Measurements from ENCODE around the gene MTA3. TPM values are rescaled to one million over a fixed set of nuclear protein-coding genes. Genes with fewer than 3 reads are reported as not detected.
"Not testable (repeated sequence)": the region's sequence is repeated elsewhere in the genome, so short reads cannot be mapped to it uniquely, and the experiment has no call there.

The MTA3 gene
- polyA plus RNA-seq, 3 donors from 2014 or later: 3.8 to 7.5 (median 7.0) TPM

DNA sequence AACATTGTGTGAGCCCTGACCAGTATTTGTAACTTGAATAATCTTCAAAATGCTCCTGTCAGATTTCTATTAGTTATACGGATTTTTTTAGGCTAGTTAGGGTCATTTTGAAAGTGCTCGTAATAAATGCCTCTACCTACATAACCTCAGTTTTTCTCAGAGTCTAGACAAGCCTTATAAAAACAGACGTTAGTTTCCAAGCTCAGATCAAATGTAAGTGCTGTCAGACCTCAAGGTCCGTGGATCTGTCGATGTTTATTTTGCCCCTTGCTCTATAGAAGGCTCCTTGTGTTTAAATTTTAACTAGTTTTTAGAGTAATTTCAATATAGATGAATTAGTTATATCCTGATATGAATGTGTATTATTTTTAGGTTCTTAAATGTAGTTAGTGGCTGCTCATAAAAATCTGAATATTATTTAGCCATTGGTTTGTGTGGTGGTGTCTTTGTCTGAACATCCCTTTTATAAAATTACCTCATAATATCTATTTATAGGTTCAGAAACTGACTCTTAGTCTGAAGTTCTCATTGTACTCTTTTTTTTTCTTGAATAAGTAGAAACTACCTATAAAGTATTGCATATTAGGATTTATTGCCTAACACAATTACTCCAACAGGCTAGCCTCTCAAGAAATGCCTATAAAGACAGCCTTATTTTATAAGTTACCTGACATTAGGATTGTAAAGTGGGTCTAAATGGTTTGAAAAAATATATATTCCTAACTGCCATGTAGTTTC, 71.1 kb downstream of the MTA3 start:
- no peaks in the 10 kb centered on the region for H3K9me3 Mint-ChIP-seq
- peaks cover under 1 to 5% (median 3%) of the 10 kb centered on the region in 3 donors for H3K36me3 Mint-ChIP-seq
- H3K4me1 Mint-ChIP-seq: no peaks in the 10 kb centered on the region
- no peak overlapping the region for H3K27ac Mint-ChIP-seq
- H3K4me3 Mint-ChIP-seq: no peak overlapping the region
- peaks cover 0 to 2% (median 0%) of the 10 kb centered on the region in 3 donors for H3K27me3 Mint-ChIP-seq (ENCODE audit: low read depth in 3 of 3)
- no peak for DNase-seq

DNA sequence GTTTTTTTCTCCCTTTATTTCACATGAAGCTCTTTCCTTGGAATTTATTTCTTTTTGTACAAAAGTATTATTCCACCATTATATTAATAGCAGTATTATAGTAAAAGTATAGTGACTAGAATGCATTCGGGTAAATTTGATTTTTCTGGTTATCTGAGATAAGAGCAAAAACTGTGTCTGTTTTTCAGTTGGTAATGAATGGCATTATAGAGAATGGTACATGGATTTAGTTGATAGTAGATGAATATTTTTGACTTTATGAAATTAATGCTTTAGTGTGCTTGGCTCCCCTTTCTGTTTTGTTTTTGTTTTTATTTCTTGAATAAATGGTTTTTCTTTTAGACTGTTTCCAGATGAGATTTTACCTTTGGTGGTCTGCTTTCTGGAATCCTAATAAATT, 71.8 kb downstream of the MTA3 start:
- no peak for DNase-seq
- no peaks in the 10 kb centered on the region for H3K9me3 Mint-ChIP-seq

DNA sequence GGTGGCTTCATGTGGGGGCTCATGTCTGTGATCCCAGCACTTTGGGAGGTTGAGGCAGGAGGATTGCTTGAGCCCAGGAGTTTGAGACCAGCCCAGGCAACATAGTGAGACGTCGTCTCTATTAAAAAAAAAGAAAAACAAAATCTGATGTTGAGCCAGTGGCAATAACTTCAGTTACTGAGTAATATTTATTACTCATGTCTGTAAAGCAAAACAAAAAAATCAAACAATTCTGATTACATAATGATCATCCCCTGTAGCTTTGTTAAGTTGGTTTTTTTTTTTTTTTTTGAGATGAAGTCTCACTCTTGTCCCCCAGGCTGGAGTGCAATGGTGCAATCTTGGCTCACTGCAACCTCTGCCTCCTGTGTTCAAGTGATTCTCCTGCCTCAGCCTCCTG, 73.9 kb downstream of the MTA3 start:
- H3K27ac Mint-ChIP-seq; H3K4me3 Mint-ChIP-seq; H3K9me3 Mint-ChIP-seq; DNase-seq; H3K4me1 Mint-ChIP-seq; H3K27me3 Mint-ChIP-seq (ENCODE audit: low read depth in 3 of 3): not testable (repeated sequence)
- peaks cover 15 to 18% (median 18%) of the 10 kb centered on the region in 3 donors for H3K36me3 Mint-ChIP-seq

More for the DNA sequence above, 71.8 kb downstream of the MTA3 start:
- Mint-ChIP-seq H3K36me3 (peaks cover 4 to 9% (median 8%) of the 10 kb centered on the region in 3 donors), H3K4me3 (no peak overlapping the region), H3K4me1 (no peaks in the 10 kb centered on the region), H3K27ac (no peak overlapping the region), H3K27me3 (ENCODE audit: low read depth in 3 of 3) (peaks cover 0 to 2% (median 0%) of the 10 kb centered on the region in 3 donors)

DNA sequence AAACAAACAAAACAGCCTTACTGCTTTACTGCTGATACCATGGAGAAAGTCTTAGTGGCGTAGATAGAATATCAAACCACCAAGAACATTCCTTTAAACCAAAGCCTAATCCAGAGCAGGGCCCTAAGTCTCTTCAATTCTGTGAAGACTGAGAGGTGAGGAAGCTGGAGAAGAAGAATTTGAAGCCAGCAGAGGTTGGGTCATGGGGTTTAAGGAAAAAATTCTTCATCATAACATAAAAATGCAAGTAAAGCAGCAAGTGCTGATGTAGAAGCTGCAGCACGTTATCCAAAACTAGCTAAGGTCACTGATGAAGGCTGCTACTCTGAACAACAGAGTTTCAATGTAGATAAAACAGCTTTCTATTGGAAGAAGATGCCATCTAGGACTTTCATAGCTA, 77.1 kb downstream of the MTA3 start:
- no peaks in the 10 kb centered on the region for H3K27me3 Mint-ChIP-seq (ENCODE audit: low read depth in 3 of 3)
- peaks cover 15 to 18% (median 18%) of the 10 kb centered on the region in 3 donors for H3K36me3 Mint-ChIP-seq
- H3K27ac Mint-ChIP-seq: no peak overlapping the region
- no peak for DNase-seq
- peaks cover 0 to 8% of the 10 kb centered on the region in 2 donors for H3K4me1 Mint-ChIP-seq
- no peaks in the 10 kb centered on the region for H3K9me3 Mint-ChIP-seq
- no peak overlapping the region for H3K4me3 Mint-ChIP-seq

DNA sequence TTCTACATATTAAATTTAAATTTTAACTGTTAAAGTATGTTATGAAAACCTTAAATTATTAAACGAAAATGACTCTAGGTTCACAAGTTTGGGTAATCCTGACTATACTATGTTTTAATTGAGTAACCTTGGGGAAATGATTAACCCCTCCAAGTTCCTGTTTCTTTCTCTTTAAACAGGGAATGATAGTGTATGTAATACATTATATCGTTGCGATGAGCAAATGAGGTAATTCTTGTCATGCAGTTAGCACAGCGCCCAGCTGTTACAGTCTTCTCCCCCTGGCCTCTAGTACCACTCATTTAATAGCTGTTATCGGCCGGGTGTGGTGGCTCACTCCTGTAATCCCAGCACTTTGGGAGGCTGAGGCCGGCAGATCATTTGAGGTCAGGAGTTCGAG, 80.4 kb downstream of the MTA3 start:
- no peak for DNase-seq
- Mint-ChIP-seq H3K4me1 (peaks cover 6 to 15% of the 10 kb centered on the region in 2 donors), H3K9me3 (no peaks in the 10 kb centered on the region), H3K27ac (no peak overlapping the region), H3K27me3 (ENCODE audit: low read depth in 3 of 3) (no peaks in the 10 kb centered on the region), H3K36me3 (peaks cover 14 to 18% (median 15%) of the 10 kb centered on the region in 3 donors), H3K4me3 (no peak overlapping the region)

DNA sequence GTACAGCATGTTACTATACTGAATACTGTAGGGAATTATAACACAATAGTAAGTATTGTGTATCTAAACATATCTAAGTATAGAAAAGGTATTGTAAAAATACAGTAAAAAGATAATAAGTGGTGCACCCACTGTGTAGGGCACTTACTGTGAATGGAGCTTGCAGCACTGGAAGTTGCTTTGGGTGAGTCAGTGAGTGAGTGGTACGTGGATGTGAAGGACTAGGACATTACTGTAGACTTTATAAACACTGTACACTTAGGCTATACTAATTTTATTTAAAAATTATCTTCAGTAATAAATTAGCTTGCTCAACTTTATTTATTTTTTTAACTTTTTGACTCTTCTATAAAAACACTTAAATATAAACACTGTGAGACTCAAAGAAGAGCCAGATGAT, 82.6 kb downstream of the MTA3 start:
- H3K4me1 Mint-ChIP-seq: peaks cover 6 to 15% of the 10 kb centered on the region in 2 donors
- H3K4me3 Mint-ChIP-seq: no peak overlapping the region
- no peaks in the 10 kb centered on the region for H3K27me3 Mint-ChIP-seq (ENCODE audit: low read depth in 3 of 3)
- peaks cover 6 to 9% (median 7%) of the 10 kb centered on the region in 3 donors for H3K36me3 Mint-ChIP-seq
- H3K9me3 Mint-ChIP-seq: no peaks in the 10 kb centered on the region
- no peak overlapping the region for H3K27ac Mint-ChIP-seq
- no peak for DNase-seq

DNA sequence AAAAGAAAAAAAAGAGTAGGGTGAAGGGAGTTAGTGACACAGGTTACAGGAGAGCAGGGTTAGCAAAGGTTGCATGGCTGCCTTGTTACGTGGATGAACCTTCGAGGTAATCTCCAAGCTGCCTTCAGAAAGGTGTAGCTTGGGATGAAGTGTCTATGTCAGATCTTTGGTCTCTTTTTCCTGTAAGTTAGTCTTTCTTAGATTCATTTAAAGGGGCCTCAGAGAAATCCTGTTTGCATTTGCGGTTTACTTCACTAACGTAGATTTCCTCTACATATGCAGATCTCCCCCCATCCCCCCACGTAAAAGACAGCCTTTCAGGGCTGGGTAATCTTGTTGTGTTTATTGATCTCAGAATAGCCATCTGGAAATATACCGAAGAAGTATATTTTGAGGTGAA, 83.7 kb downstream of the MTA3 start:
- Mint-ChIP-seq H3K36me3 (peaks cover 0 to 3% (median 0%) of the 10 kb centered on the region in 3 donors), H3K27ac (peak overlapping the region in 1 of 6 donors; percentile 26), H3K4me3 (no peak overlapping the region), H3K27me3 (ENCODE audit: low read depth in 3 of 3) (no peaks in the 10 kb centered on the region), H3K9me3 (no peaks in the 10 kb centered on the region), H3K4me1 (peaks cover 6 to 15% of the 10 kb centered on the region in 2 donors)
- DNase-seq: no peak

DNA sequence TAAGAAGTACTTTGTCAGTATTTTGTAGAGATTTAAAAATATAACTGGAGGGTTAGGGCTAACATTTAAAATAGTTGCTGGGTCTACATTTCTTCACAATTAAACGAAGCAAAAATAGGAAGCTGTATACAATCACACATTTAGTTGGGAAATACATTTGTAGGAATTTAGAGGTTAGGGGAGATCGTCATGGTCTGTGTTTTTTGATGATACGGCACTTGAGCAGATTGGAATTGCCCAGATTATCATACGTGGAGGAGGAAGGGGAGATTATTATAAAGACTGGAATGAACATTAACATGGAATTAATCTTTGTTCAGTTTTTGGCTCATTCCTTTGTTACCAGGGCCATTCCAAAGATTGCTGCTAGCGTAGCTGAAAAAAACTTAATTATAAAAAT, 84.6 kb downstream of the MTA3 start:
- Mint-ChIP-seq H3K27me3 (ENCODE audit: low read depth in 3 of 3) (no peaks in the 10 kb centered on the region), H3K4me1 (peaks cover 6 to 15% of the 10 kb centered on the region in 2 donors), H3K9me3 (no peaks in the 10 kb centered on the region), H3K27ac (no peak overlapping the region), H3K4me3 (no peak overlapping the region), H3K36me3 (peaks cover 0 to 4% (median 0%) of the 10 kb centered on the region in 3 donors)
- no peak for DNase-seq

DNA sequence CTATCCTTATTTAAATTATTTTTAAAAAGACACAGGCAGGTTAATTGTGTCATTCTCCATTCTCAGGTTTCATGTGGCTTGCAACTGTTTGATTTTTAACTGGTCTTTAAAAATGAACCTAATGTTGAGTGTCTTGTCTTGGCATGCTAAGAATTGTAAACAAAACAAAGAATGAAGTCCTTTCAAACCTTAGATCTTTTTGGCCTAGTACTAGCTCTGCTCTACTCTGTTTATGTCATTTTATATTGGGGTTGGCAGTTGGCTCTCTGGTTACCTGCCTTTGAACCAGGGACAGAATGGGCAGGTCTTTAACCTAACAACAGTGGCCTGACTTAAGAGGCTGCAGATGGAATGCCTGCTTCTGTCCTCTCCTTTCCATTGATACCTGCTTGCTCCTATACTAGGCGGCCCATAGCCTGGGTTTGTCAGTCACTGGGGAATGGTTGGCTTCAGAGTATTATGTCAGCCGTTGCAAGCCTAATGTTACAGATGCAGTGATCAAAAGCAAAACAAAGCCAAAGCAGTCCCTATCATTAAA, 85.5 kb downstream of the MTA3 start:
- Mint-ChIP-seq H3K4me1 (peaks cover 6 to 15% of the 10 kb centered on the region in 2 donors), H3K27ac (peak overlapping the region in 1 of 6 donors; percentile 9), H3K9me3 (no peaks in the 10 kb centered on the region), H3K36me3 (peaks cover 0 to 7% (median 0%) of the 10 kb centered on the region in 3 donors), H3K4me3 (no peak overlapping the region), H3K27me3 (ENCODE audit: low read depth in 3 of 3) (no peaks in the 10 kb centered on the region)
- no peak for DNase-seq

DNA sequence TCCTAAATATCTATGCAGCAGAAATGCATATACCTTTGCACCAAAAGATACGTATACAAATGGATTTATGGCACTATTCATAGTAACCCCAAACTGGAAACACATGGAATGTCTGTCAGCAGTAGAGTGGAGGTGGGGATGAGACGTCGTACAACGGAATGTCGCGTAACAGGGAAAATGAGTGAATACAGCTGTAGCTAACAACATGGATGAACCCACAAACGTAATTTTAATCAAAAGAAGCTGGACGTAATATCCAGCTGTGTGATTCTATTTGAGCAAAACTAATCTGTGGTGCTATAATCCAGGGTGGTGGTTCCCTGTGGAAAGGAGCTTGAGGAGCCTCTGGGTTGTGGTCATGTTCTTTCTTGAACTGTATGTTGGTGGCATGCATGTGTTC, 89.9 kb downstream of the MTA3 start:
- H3K4me1 Mint-ChIP-seq: no peaks in the 10 kb centered on the region
- no peak overlapping the region for H3K4me3 Mint-ChIP-seq
- no peak for DNase-seq
- no peaks in the 10 kb centered on the region for H3K9me3 Mint-ChIP-seq
- H3K36me3 Mint-ChIP-seq: peaks cover 0 to 12% (median 8%) of the 10 kb centered on the region in 3 donors
- peaks cover 0 to 4% (median 0%) of the 10 kb centered on the region in 3 donors for H3K27me3 Mint-ChIP-seq (ENCODE audit: low read depth in 3 of 3)
- no peak overlapping the region for H3K27ac Mint-ChIP-seq

DNA sequence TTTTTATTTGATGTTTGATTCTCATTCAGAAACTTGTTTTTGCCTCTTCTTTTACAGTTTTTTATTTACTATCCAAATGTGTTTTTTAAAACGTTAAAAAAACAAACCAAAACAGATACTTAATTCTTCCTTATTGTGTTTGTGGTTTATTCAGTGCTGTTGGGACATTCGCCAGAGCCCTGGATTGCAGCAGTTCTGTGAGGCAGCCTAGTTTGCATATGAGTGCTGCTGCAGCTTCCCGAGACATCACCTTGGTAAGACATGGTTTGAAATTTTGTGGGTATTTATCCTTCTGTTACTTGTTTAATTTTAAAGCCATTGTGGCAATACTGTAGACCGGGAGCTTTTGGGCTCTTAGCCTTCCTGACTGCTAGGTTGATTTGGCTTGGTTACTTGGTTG, 91.2 kb downstream of the MTA3 start:
- no peaks in the 10 kb centered on the region for H3K9me3 Mint-ChIP-seq
- H3K27ac Mint-ChIP-seq: no peak overlapping the region
- peaks cover 2 to 7% of the 10 kb centered on the region in 2 donors for H3K4me1 Mint-ChIP-seq
- H3K27me3 Mint-ChIP-seq (ENCODE audit: low read depth in 3 of 3): peaks cover 0 to 4% (median 0%) of the 10 kb centered on the region in 3 donors
- peaks cover 0 to 12% (median 8%) of the 10 kb centered on the region in 3 donors for H3K36me3 Mint-ChIP-seq
- no peak overlapping the region for H3K4me3 Mint-ChIP-seq
- DNase-seq: no peak

DNA sequence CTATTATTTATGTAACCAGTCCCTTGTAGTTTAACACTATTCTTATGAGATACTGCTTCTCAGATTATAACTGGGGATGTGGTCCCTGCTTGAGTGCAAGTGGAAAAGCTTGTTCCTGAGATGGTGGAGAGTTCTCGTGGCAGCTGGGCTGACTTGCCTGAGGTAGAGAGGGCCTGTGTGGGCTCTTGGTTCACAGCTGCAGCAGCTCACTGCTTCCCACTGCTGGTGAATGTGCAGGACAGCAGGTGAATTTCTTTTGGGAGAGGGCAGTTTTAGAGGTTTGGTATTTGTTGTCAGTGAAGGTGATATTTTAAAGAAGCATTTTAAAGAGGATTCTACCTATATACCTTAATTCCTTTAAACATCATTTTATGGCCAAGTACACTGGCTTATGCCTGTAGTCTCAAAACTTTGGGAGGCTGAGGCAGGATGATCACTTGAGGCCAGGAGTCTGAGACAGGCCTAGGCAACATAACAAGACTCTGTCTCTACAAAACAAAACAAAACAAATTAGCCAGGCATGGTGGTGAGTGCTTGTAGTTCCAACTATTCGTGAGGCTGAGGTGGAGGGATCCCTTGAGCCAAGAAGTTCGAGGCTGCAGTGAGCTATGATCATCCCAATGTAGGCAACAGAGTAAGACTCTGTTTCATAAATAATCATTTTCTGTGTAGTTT, 94.8 kb downstream of the MTA3 start:
- H3K4me3 Mint-ChIP-seq: no peak overlapping the region
- peak; percentile 26 to 43 (median 29) for DNase-seq
- H3K27me3 Mint-ChIP-seq (ENCODE audit: low read depth in 3 of 3): peaks cover 0 to 4% (median 0%) of the 10 kb centered on the region in 3 donors
- H3K9me3 Mint-ChIP-seq: no peaks in the 10 kb centered on the region
- peaks cover 0 to 11% (median 8%) of the 10 kb centered on the region in 3 donors for H3K36me3 Mint-ChIP-seq
- no peak overlapping the region for H3K27ac Mint-ChIP-seq
- peaks cover 2 to 7% of the 10 kb centered on the region in 2 donors for H3K4me1 Mint-ChIP-seq

DNA sequence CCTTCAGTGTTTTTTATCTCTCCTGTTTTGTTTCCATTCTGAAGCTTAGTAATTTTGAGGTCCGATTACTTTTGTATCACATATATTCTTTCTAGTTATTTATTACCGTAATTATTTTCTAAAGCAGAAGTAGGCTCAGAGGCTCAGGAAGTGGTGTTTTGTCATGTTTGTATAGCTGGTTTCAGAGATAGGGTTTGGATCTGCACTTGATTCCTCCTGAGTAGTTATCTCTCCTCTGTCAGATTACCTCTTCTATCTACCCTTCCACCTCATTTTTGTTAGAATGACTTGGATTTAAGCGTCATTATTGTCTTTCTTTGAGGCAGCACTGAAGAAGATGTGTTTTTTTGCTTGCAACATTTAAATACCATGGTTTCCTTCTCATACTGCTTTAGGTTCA, 95.4 kb downstream of the MTA3 start:
- peaks cover 2 to 7% of the 10 kb centered on the region in 2 donors for H3K4me1 Mint-ChIP-seq
- no peak overlapping the region for H3K4me3 Mint-ChIP-seq
- H3K36me3 Mint-ChIP-seq: peaks cover 0 to 9% (median 8%) of the 10 kb centered on the region in 3 donors
- no peaks in the 10 kb centered on the region for H3K9me3 Mint-ChIP-seq
- DNase-seq: no peak
- peak overlapping the region in 1 of 6 donors; percentile 55 for H3K27ac Mint-ChIP-seq
- H3K27me3 Mint-ChIP-seq (ENCODE audit: low read depth in 3 of 3): peaks cover 0 to 4% (median 0%) of the 10 kb centered on the region in 3 donors

DNA sequence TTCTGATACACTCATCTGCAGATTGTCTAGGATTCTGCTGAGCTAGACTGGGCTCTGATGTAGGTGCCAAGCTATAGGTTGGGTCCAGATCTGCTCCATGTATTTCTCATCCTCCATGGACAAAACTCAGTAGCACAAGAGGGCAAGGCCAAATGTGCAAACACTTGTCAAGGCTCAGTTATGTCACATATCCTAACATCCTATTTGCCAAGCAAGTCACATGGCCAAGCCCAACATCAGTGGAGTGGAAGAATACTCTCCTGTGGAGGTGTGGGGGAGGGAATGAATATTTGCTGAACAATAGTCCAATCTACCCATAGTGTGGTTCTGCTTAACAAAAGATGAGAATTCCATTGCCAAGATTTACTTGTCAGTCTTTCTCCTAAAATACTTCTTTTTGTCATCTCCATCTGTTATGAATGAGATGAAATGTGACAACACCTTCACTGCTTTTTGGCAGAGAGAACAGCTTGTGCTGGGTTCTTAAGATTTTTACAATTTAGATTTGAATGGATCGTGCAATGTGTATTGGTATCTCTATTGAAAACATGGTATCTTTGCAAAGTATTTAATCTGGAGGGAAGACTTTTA, 105.7 kb downstream of the MTA3 start:
- DNase-seq: no peak
- Mint-ChIP-seq H3K9me3 (peaks cover 0 to 2% (median 0%) of the 10 kb centered on the region in 6 donors), H3K4me1 (peaks cover 7 to 12% of the 10 kb centered on the region in 2 donors), H3K27me3 (ENCODE audit: low read depth in 3 of 3) (peaks cover 0 to 3% (median 0%) of the 10 kb centered on the region in 3 donors), H3K36me3 (peaks cover 8 to 13% (median 10%) of the 10 kb centered on the region in 3 donors), H3K4me3 (no peak overlapping the region), H3K27ac (no peak overlapping the region)
